HFFc6 (cell line): ENCODE measurements around the gene NGB. TPM values are rescaled to one million over a fixed set of nuclear protein-coding genes. Genes with fewer than 3 reads are reported as not detected.

ENCODE experiments used
- DNase-seq: peaks from one replicate; pipeline ENCODE4 v3.0.0-alpha.2; 2018
- H3K27ac Mint-ChIP-seq: 2 replicates; pipeline ENCODE4 v1.8.0; 2020; ENCODE audit warnings: mild to moderate bottlenecking, mixed read lengths
- H3K27me3 Mint-ChIP-seq: 2 replicates; pipeline ENCODE4 v1.8.0; 2021; ENCODE audit warnings: mild to moderate bottlenecking, moderate library complexity, mixed read lengths; ENCODE audit not compliant: insufficient read depth
- H3K36me3 Mint-ChIP-seq: 2 replicates; pipeline ENCODE4 v1.8.0; 2021; ENCODE audit warnings: low read depth, mixed read lengths
- H3K4me1 Mint-ChIP-seq: 2 replicates; pipeline ENCODE4 v1.8.0; 2020; ENCODE audit warnings: low read depth, mixed read lengths
- H3K4me3 Mint-ChIP-seq: 2 replicates; pipeline ENCODE4 v1.8.0; 2020; ENCODE audit warnings: mild to moderate bottlenecking, moderate library complexity, mixed read lengths
- H3K9me3 Mint-ChIP-seq: 2 replicates; pipeline ENCODE4 v1.8.0; 2020; ENCODE audit warnings: mild to moderate bottlenecking, mixed read lengths
- total RNA-seq, 6 experiments: library from RNA; stranded (reverse); fragmentation: NEBNext Ultra II Directional; extraction: Animal tissue kit (Norgen Biotek cat#: 25700); gene quantifications; 2 replicates in 1 of 6; 3 replicates in 5 of 6; pipeline ENCODE4 v1.2.3, GENCODE V29; 2021
- TF ChIP-seq, protein P1 (sequence below): fragments of 200-600 bp; sonication (generic); IDR thresholded peaks from 2 replicates; pipeline ENCODE4 v1.5.0; 2021; ENCODE audit warnings: antibody characterized with exemption, mild to moderate bottlenecking

Gene NGB
- total RNA-seq, 6 experiments from 2014 or later: not detected

DNA sequence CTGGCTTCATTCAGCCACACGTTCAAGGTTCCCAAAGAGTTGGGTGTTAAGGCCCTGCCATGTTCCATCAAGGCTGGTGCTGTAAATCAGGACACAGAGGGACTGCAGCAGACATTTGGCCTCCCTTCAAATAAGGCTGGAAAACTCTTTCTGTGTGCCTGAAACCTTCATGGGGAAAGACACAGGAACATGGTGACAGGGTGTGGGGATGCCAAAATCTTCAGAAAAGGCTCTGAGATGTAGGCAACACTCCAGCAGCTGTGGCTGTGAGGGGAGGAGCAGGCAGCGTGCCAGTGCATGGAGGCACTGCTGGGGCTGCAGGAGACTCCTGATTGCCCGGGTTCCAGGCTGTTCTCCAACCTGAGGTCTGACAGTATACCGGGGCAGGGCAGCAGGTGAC, 34.7 kb upstream of the NGB start:
- Mint-ChIP-seq H3K36me3 (no peaks in the 10 kb centered on the region), H3K9me3 (no peaks in the 10 kb centered on the region), H3K4me3 (no peak overlapping the region), H3K27ac (no peak overlapping the region; the same call in 1 of the 2 replicates), H3K4me1 (peaks cover 48% of the 10 kb centered on the region), H3K27me3 (peaks cover 2% of the 10 kb centered on the region)
- TF ChIP-seq, protein P1, sequence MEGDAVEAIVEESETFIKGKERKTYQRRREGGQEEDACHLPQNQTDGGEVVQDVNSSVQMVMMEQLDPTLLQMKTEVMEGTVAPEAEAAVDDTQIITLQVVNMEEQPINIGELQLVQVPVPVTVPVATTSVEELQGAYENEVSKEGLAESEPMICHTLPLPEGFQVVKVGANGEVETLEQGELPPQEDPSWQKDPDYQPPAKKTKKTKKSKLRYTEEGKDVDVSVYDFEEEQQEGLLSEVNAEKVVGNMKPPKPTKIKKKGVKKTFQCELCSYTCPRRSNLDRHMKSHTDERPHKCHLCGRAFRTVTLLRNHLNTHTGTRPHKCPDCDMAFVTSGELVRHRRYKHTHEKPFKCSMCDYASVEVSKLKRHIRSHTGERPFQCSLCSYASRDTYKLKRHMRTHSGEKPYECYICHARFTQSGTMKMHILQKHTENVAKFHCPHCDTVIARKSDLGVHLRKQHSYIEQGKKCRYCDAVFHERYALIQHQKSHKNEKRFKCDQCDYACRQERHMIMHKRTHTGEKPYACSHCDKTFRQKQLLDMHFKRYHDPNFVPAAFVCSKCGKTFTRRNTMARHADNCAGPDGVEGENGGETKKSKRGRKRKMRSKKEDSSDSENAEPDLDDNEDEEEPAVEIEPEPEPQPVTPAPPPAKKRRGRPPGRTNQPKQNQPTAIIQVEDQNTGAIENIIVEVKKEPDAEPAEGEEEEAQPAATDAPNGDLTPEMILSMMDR: no peak
- no peak for DNase-seq

DNA sequence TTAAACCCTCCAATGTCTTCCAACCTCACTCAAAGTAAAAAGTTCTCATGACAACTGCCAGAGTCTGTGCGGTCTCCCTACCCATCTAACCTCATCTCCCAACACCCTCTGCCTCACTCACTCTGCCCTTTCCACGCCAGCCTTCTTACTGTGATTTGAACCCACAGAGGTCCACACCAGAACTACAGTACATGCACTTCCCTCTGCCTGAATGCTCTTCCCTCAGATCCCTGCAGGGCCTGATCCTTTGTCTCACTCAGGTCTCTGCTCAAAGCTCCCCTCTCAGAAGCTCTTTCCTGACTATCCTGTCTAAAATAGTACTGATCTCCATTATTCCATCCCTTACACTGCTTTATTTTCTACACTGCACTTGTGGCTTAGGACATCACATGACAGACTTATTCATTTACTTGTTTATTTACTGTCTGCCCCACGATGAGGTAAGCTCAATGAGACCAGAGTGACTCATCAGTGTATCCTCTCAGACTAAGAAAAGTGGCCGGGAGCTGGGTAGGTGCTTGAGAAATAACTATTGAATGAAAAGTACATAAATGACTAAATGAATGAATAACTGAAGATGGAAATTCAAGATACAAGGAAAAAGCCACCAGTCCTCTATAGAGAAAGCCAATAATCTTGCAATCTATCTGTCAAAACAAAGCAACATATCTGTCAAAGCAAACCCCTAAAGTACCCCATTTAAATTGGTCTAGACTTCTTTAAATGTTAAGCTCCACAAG, 32.6 kb upstream of the NGB start:
- DNase-seq: peak; percentile 96
- Mint-ChIP-seq H3K4me1 (peaks cover 48% of the 10 kb centered on the region), H3K27ac (peak overlapping the region; percentile 75), H3K9me3 (no peaks in the 10 kb centered on the region), H3K4me3 (peak overlapping the region; percentile 60), H3K27me3 (peaks cover 2% of the 10 kb centered on the region; the same call in 1 of the 2 replicates), H3K36me3 (peaks cover 3% of the 10 kb centered on the region)
- TF ChIP-seq, protein P1: peak; percentile 19

DNA sequence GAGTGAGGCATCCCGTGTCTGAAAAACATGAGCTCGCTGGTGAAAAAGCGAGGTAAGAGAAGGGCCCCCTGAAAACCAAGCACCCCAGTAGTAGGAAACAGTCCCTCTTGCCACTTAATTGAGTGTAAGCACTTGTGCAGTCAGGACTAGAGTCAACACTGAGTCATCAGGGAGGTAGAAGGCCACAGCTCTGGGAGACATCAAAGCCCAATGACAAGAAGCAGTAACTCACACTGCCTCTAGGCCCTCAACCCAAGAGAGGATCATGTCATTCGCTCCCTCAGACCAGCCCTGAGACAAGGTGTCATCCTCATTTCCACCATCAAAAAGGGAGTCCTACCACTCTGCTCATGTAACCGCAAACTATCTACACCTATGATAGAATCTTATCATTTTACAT, 31.9 kb upstream of the NGB start:
- H3K9me3 Mint-ChIP-seq: no peaks in the 10 kb centered on the region
- peaks cover 8% of the 10 kb centered on the region for H3K36me3 Mint-ChIP-seq
- DNase-seq: peak; percentile 74
- peaks cover 48% of the 10 kb centered on the region for H3K4me1 Mint-ChIP-seq
- peak overlapping the region; percentile 75 for H3K27ac Mint-ChIP-seq
- TF ChIP-seq, protein P1: peak; percentile 47
- H3K4me3 Mint-ChIP-seq: peak overlapping the region; percentile 60; the same call in 1 of the 2 replicates
- peaks cover 2% of the 10 kb centered on the region; the same call in 1 of the 2 replicates for H3K27me3 Mint-ChIP-seq

DNA sequence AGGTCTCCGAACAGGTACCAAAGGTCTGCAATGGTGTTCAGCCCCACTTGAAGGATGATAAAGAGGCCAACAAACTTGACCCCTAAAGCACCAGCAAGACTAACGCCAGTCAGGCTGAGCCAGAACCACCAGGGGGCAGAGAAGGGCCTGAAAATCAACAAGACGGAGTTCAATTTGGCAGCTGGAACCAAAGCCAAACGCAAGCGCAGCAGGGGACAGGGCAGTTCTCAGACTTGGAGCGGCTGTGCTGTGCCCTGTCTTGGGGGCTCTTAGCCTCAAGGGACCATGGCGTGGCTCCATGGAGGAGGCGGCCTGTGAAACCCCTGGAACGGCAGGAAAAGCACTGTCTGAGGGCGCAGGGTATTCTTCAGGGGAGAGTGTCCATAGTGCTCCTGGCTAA, 30.1 kb upstream of the NGB start:
- DNase-seq: peak; percentile 68
- H3K27ac Mint-ChIP-seq: no peak overlapping the region
- peaks cover 14% of the 10 kb centered on the region for H3K36me3 Mint-ChIP-seq
- peaks cover 2% of the 10 kb centered on the region for H3K27me3 Mint-ChIP-seq
- H3K4me1 Mint-ChIP-seq: peaks cover 32% of the 10 kb centered on the region
- no peaks in the 10 kb centered on the region for H3K9me3 Mint-ChIP-seq
- no peak overlapping the region for H3K4me3 Mint-ChIP-seq
- TF ChIP-seq, protein P1: peak; percentile 89

GRCh38 chr14:77299771-77300170, 28.8 kb upstream of the NGB start:
- H3K36me3 Mint-ChIP-seq: peaks cover 14% of the 10 kb centered on the region
- H3K9me3 Mint-ChIP-seq: no peaks in the 10 kb centered on the region
- H3K27ac Mint-ChIP-seq: no peak overlapping the region

More at GRCh38 chr14:77299771-77300170, 28.8 kb upstream of the NGB start:
- TF ChIP-seq, protein P1: no peak
- Mint-ChIP-seq H3K27me3 (no peaks in the 10 kb centered on the region; the same call in none of the 2 replicates), H3K4me3 (no peak overlapping the region), H3K4me1 (peaks cover 25% of the 10 kb centered on the region)
- DNase-seq: no peak
